HG02885 (cell line): ENCODE results near the gene ZNF316.

Experiments used
- ATAC-seq: cut with Tn5 transposase; IDR thresholded peaks from one replicate; pipeline ENCODE4 v1.9.1; 2021; ENCODE audit warnings: mild to moderate bottlenecking; ENCODE audit not compliant: unreplicated experiment, poor library complexity

ZNF316 gene

GRCh38 chr7:6644728-6645127, 7.6 kb downstream of the ZNF316 start:
- no peak for ATAC-seq

GRCh38 chr7:6646465-6646864, 9.3 kb downstream of the ZNF316 start:
- ATAC-seq: no peak

GRCh38 chr7:6647080-6647479, 10.0 kb downstream of the ZNF316 start:
- ATAC-seq: no peak

- ATAC-seq: no peak
Observed at GRCh38 chr7:6647541-6647940, 10.4 kb downstream of the ZNF316 start.

GRCh38 chr7:6648066-6648814, 11.1 kb downstream of the ZNF316 start:
- ATAC-seq: no peak

- no peak for ATAC-seq
Observed at GRCh38 chr7:6648815-6649104, 11.6 kb downstream of the ZNF316 start.

- ATAC-seq: no peak
Observed at GRCh38 chr7:6649241-6649961, 12.3 kb downstream of the ZNF316 start.

- no peak for ATAC-seq
Observed at GRCh38 chr7:6650086-6650485, 13.0 kb downstream of the ZNF316 start.

- no peak for ATAC-seq
Observed at GRCh38 chr7:6650521-6651011, 13.4 kb downstream of the ZNF316 start.

GRCh38 chr7:6651851-6652445, 14.8 kb downstream of the ZNF316 start:
- no peak for ATAC-seq

- no peak for ATAC-seq
Observed at GRCh38 chr7:6652446-6653011, 15.4 kb downstream of the ZNF316 start.

- no peak for ATAC-seq
Observed at GRCh38 chr7:6653071-6654003, 16.2 kb downstream of the ZNF316 start.

GRCh38 chr7:6654113-6654841, 17.2 kb downstream of the ZNF316 start:
- ATAC-seq: no peak

- no peak for ATAC-seq
Observed at GRCh38 chr7:6654842-6655610, 17.9 kb downstream of the ZNF316 start.

- no peak for ATAC-seq
Observed at GRCh38 chr7:6655636-6656385, 18.7 kb downstream of the ZNF316 start.

GRCh38 chr7:6656413-6656812, 19.3 kb downstream of the ZNF316 start:
- no peak for ATAC-seq

GRCh38 chr7:6658618-6659345, 21.7 kb downstream of the ZNF316 start:
- ATAC-seq: no peak
